Posterior vena cava (tissue), 2 donors: ENCODE results near the gene GARNL3. TPM values are rescaled to one million over a fixed set of nuclear protein-coding genes. Genes with fewer than 3 reads are reported as not detected.

Experiments
- DNase-seq: peaks from one replicate; pipeline ENCODE4 v3.0.0-alpha.2; 2020; ENCODE audit warnings: low spot score
- intact Hi-C, 2 donors: fragments of 100-400 bp; cut with DNase I; formaldehyde crosslinking; loops; one replicate each; pipeline versions ENCODE4 v1.14.1 to v1.14.2; 2022 to 2023
- total RNA-seq, 2 donors: library from RNA; stranded (reverse); fragmentation: NEBNext Ultra II Directional; extraction: Animal tissue kit (Norgen Biotek cat#: 25700); gene quantifications; one replicate each; pipeline ENCODE4 v1.2.1, GENCODE V29; 2021
- donor health status: DM: yes; HTN: yes; CAD: no.
- donor health status: DM: yes; HTN: yes; CAD: no.

GARNL3 gene
- total RNA-seq, 2 donors from 2014 or later = 38.5 to 40.4 TPM

GRCh38 chr9:127389381-127390247 lies 125.0 kb downstream of the GARNL3 start:
- no peak for DNase-seq
- intact Hi-C loops = no loop called here

DNA sequence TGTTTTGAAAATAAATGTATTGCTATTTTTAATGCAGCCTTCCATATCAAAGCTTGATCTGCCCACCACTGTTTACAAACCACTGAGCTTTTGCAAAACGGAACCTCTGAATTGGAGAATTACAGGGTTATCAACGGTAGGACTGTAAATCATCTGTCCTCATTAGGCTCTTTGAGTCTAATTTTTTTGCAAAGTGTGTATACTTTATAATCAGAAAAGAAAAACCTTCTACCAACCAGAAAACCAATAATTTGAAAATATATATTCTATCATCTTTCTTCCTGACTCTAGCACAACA lies 125.6 kb downstream of the GARNL3 start:
- DNase-seq = no peak
- intact Hi-C loops = no loop called here

DNA sequence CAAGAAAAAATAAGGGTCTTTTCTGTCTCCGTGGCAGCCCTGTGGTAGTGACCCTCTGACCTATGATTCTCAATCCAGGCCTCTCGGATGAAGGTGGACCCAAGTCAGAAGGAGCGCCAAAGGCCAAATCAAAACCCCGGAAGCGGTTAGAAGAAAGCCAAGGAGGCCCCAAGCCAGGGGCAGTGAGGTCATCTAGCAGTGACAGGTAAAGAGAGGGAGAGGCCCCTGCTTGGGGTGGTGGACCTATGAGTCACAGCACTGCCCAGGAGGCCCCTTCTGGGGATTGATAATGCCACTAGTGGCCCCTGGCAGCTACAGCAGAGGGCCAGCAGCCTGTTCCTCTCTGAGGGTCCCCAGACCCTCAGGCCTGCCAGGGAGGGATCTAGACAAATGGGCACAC lies 126.0 kb downstream of the GARNL3 start:
- intact Hi-C loops = no loop called here
- no peak for DNase-seq

DNA sequence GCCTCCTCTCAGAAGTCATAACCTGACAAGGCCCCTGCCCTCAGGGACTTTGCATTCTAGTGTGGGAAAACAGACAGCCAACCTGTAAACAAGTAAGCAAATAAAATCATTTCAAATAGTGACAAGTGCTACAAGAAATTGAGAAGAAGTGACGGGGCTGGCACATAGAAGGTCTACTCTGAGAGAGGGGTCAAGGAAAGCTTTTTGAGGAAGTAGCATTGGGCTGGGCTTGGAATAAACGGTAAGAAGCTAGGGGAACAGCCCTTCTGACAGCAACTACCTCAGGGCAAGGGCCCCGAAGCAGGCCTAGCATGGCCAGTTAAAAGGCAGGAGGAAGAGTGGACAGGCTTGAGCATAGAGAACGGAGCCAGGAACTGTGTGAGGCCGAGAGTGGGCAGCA lies 127.6 kb downstream of the GARNL3 start:
- intact Hi-C loops = no loop called here

DNA sequence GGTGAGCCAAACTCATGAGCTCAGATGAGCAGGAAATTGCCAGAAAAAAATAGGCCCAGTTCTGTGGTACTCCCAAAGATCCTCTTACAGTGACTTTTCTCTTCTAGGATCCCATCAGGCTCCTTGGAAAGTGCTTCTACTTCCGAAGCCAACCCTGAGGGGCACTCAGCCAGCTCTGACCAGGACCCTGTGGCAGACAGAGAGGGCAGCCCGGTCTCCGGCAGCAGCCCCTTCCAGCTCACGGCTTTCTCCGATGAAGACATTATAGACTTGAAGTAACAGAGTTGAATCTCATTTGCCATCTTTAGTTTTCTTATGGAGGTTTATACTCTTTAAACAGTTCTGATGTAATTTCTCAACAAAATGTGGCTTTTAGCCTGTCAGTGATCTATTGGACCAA lies 128.4 kb downstream of the GARNL3 start:
- intact Hi-C loops = no loop called here
- DNase-seq = no peak

More for the DNA sequence above, 127.6 kb downstream of the GARNL3 start:
- no peak for DNase-seq

DNA sequence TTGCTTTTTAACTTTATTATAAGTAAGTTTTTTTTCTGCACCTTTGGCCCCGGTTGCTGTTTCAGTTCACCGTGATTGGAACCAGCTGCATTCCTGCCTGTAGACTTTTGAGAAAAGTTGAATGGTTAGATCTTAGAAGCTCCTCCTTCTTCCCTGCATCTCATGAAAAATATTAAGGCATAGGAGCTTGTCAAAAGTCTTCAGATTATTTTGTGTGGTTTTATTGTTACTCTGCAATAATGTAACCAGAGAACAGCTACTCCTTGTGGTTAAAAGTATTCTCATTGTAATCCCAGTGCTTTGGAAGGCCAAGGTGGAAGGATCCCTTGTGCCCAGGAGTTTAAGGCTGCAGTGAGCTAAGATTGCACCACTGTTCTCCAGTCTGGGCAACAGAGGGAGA lies 129.1 kb downstream of the GARNL3 start:
- intact Hi-C loops = no loop called here
- no peak for DNase-seq

DNA sequence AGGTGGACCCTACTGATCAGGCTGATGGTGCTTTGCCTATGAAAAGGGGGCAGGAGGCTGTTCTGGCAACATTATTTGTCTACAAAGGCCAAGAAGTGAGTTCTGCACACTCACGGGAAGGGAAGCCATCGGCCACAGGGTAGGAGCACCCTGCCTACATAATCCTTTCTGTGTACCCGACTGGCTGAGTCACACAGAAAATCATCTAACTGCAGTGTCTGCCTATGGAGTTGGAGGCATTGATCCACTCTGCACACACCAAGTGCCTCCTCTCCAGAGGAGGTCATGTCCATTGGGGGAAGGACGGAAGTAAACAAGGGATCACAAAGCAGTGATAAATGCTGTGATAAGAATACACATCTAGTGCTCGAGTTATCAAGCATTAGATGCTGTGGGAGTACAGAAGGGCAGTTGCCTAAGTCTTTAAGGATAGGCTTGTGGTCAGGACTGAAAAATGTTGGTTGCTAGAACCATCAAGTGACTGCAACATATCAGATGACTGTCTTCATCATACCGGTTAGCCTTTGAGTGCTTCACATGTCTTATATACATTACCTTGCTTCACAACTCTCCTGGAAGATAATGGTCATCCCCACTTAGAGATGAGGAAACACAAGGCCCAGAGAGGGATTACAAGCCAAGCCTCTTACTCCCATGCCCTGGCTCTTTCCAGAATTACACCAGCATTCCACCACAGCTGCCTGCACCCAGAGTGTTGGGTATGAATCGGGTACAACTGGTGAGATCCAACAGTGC lies 131.1 kb downstream of the GARNL3 start:
- intact Hi-C loops = no loop called here
- no peak for DNase-seq

DNA sequence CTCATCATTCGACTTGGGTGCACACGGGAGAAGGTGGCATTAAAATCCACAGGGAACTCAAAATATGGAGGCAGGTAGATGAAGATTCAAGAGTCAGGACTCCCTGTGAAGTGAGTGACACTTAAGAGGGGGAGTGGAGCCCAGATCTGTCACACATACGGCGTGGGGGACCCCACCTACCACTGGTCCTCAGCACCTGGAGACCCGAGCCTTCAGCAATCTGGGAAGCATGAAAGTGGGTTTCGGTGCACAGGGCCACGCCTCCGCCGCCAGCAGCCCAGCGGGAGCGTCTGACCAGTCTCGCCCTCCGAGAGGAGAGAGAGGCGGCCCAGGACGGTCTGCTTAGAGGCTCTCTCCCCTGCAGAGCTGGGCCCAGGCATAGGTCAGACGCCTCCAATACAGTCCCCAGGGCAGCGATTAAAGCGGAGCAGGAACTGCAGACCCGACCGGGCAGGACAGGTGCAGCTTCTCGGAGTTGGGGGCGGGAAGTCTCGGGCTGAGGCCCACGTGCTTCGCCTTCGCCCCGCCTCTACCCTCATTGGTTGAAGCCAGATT lies 131.8 kb downstream of the GARNL3 start:
- DNase-seq = no peak
- intact Hi-C loops = no loop called here

- DNase-seq = peak; percentile 99
- intact Hi-C loops = no loop called here
Measured at GRCh38 chr9:127396808-127397645, 132.5 kb downstream of the GARNL3 start, which contains the start of gene SLC2A8. Gene SLC2A8 (plus strand): TSS chr9:127397169. CDS start chr9:127397231, 62 bp downstream.

GRCh38 chr9:127397646-127398274 lies 133.2 kb downstream of the GARNL3 start:
- intact Hi-C loops = no loop called here
- no peak for DNase-seq

- no peak for DNase-seq
- intact Hi-C loops = no loop called here
Measured at GRCh38 chr9:127398275-127398647, 133.7 kb downstream of the GARNL3 start.

DNA sequence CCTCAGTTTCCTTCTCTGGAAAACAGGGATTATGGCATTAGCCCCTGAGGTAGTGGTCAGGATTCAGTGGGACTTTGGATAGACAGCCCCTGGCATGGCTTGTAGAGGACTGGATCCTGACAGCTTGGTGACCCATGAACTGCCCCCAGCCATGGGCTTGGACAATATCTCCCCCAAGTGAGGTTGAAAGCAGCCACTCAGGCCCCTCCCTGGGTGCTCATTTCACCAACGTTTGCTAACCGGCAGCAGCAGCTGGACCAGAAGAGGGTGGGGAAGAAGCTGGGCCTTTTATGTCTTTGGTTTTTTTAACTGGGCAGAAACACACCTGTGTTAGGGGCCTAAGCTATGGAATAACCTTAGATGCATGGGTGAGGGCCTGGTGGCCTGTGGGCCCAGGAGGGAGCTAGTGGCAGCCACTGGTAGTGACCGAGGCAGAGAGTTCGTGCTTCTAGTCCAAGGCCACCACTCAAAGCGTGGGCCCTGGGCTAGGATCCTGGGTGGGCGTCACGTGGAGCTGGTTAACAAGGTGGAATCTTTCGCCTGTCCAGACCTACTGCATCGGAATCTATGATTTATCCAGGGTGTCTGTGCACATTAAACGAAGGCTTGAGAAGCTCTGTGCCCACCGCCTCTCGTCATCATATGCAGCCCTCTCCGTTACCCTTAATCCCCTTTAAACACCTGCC lies 134.3 kb downstream of the GARNL3 start:
- DNase-seq = no peak
- intact Hi-C loops = no loop called here

DNA sequence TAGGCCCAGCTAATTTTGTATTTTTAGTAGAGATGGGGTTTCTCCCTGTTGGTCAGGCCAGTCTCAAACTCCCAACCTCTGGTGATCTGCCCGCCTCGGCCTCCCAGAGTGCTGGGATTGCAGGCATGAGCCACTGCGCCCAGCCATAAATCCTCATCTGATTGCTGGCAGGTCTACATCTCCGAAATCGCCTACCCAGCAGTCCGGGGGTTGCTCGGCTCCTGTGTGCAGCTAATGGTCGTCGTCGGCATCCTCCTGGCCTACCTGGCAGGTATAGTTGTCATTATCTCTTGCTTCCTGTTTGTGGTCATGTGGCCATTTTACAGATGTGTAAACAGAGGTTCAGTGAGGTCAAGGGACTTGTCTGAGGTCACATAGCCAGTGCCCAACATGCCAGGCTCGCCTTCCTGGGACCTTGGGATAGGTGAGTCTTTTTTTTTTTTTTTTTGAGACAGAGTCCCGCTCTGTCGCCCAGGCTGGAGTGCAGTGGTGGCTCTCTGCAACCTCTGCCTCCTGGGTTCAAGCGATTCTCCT lies 135.2 kb downstream of the GARNL3 start:
- no peak for DNase-seq
- intact Hi-C loops = no loop called here

DNA sequence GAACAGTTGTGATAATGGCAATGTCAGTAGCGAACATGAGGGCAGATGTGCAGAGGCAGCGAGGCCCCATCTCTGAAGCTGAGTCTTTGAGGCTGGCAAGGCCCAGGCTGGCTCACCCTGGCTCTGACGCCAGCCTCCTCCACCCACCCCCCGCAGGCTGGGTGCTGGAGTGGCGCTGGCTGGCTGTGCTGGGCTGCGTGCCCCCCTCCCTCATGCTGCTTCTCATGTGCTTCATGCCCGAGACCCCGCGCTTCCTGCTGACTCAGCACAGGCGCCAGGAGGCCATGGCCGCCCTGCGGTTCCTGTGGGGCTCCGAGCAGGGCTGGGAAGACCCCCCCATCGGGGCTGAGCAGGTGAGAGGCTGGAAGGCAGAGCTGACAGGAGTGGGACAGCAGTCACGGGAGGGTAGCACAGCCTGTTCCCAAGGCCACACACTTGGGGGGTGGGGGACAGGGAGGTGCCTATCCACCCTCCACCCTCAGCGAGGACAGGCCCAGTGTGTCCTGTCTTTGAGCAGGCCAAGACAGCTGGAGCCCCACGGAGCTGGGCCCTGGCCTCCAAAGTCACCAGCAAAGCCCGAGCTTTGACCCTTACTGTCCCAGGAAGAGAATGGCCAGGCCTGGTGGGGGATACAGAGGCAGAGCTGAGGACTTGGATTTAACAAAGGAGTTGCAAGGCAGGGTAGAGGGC lies 138.0 kb downstream of the GARNL3 start:
- intact Hi-C loops = no loop called here
- no peak for DNase-seq

- intact Hi-C loops = no loop called here
- DNase-seq = no peak
Measured at GRCh38 chr9:127403507-127404192, 139.1 kb downstream of the GARNL3 start.

DNA sequence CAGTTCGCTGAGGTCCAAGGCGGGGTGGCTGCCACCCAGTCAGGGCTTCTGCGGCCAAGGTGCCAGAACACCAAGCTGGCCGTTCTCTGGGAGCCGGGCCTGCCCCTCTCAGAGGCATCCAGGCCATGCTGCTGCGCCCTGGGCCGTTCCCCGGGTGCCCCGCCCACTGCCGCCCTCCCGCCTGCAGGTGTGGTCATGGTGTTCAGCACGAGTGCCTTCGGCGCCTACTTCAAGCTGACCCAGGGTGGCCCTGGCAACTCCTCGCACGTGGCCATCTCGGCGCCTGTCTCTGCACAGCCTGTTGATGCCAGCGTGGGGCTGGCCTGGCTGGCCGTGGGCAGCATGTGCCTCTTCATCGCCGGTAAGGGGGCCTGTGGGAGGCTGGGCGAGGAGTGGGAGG lies 140.1 kb downstream of the GARNL3 start:
- DNase-seq = no peak
- intact Hi-C loops = no loop called here
